HEK293 (cell line): Measurements from ENCODE around the gene LRFN2.
A peak's percentile ranks its signal among the peaks of the same experiment; 100 is the strongest.

Source experiments
- CTCF ChIA-PET: fragments of 350-600 bp; formaldehyde crosslinking; extraction: SDS; loops from one replicate; lab custom pipeline; 2021; ENCODE audit warnings: antibody characterized with exemption; lab: Yijun Ruan, JAX
- POLR2A ChIA-PET: fragments of 300-600 bp; formaldehyde crosslinking; extraction: SDS; loops from one replicate; lab custom pipeline; 2020; ENCODE audit warnings: antibody characterized with exemption, inconsistent platforms; lab: Yijun Ruan, JAX
- H3K27ac ChIP-seq: fragments of 200-500 bp; sonication (Bioruptor generic); 2 replicates; pipeline ENCODE4 v1.5.1; 2014; ENCODE audit warnings: low read depth, low read length, control low read depth, inconsistent platforms; ENCODE audit errors: extremely low read depth
- H3K36me3 ChIP-seq, 2 experiments: fragments of 200-500 bp in 1 of 2; sonication (Bioruptor generic) in 1 of 2; 1 replicate in 1 of 2; 2 replicates in 1 of 2; pipeline ENCODE4 v1.5.1; 2014 to 2017; ENCODE audit warnings: inconsistent platforms in 2 of 2, low read length in 2 of 2; ENCODE audit not compliant: control insufficient read depth in 2 of 2, insufficient read depth in 1 of 2
- H3K4me1 ChIP-seq: fragments of 200-500 bp; sonication (Bioruptor generic); 2 replicates; pipeline ENCODE4 v1.5.1; 2014; ENCODE audit warnings: mild to moderate bottlenecking, low read length, inconsistent platforms; ENCODE audit not compliant: control insufficient read depth, insufficient read depth
- H3K4me3 ChIP-seq: 2 replicates; pipeline ENCODE4 v1.5.1; 2011; ENCODE audit warnings: low read depth, mild to moderate bottlenecking, control low read depth, low read length, moderate library complexity
- H3K9me3 ChIP-seq: fragments of 200-500 bp; sonication (Bioruptor generic); 2 replicates; pipeline ENCODE4 v1.5.1; 2014; ENCODE audit warnings: low read depth, low read length, inconsistent platforms; ENCODE audit not compliant: control insufficient read depth, insufficient read depth
- GLIS1 ChIP-seq: fragments of 450-650 bp; formaldehyde crosslinking; IDR thresholded peaks from 2 replicates; pipeline ENCODE4 v1.5.1; 2016; ENCODE audit warnings: missing biosample characterization, missing genetic modification characterization
- HOXD13 ChIP-seq: sonication (generic); formaldehyde crosslinking; IDR thresholded peaks from 2 replicates; pipeline ENCODE4 v1.8.0; 2022; ENCODE audit warnings: missing genetic modification reagents, borderline replicate concordance
- KLF1 ChIP-seq: fragments of 450-650 bp; formaldehyde crosslinking; IDR thresholded peaks from 2 replicates; pipeline ENCODE4 v1.5.1; 2016; ENCODE audit warnings: missing biosample characterization, missing genetic modification characterization
- REPIN1 ChIP-seq: fragments of 450-650 bp; formaldehyde crosslinking; IDR thresholded peaks from 2 replicates; pipeline ENCODE4 v1.5.1; 2017; ENCODE audit warnings: missing biosample characterization, missing genetic modification characterization, low read depth
- SP7 ChIP-seq: fragments of 450-650 bp; formaldehyde crosslinking; IDR thresholded peaks from 2 replicates; pipeline ENCODE4 v1.5.1; 2016; ENCODE audit warnings: missing biosample characterization, missing genetic modification characterization
- ZFHX2 ChIP-seq: fragments of 450-650 bp; formaldehyde crosslinking; conservative IDR thresholded peaks from 2 replicates; pipeline ENCODE4 v1.5.1; 2016; ENCODE audit warnings: missing biosample characterization, missing genetic modification characterization
- ZNF138 ChIP-seq: fragments of 450-650 bp; formaldehyde crosslinking; IDR thresholded peaks from 2 replicates; pipeline ENCODE4 v1.5.1; 2016; ENCODE audit warnings: missing biosample characterization, missing genetic modification characterization, borderline replicate concordance
- ZNF175 ChIP-seq: fragments of 450-650 bp; formaldehyde crosslinking; IDR thresholded peaks from 2 replicates; pipeline ENCODE4 v1.5.1; 2016; ENCODE audit warnings: missing biosample characterization, missing genetic modification characterization
- ZNF223 ChIP-seq: fragments of 450-650 bp; formaldehyde crosslinking; IDR thresholded peaks from 2 replicates; pipeline ENCODE4 v1.5.1; 2016; ENCODE audit warnings: missing biosample characterization, missing genetic modification characterization
- ZNF24 ChIP-seq: fragments of 450-650 bp; formaldehyde crosslinking; IDR thresholded peaks from 2 replicates; pipeline ENCODE4 v1.5.1; 2016; ENCODE audit warnings: missing biosample characterization, missing genetic modification characterization
- ZNF248 ChIP-seq: fragments of 450-650 bp; formaldehyde crosslinking; IDR thresholded peaks from 2 replicates; pipeline ENCODE4 v1.5.1; 2017; ENCODE audit warnings: missing biosample characterization, missing genetic modification characterization
- ZNF423 ChIP-seq: fragments of 450-650 bp; formaldehyde crosslinking; IDR thresholded peaks from 2 replicates; pipeline ENCODE4 v1.5.1; 2016; ENCODE audit warnings: missing biosample characterization, missing genetic modification characterization
- ZNF529 ChIP-seq: fragments of 450-650 bp; formaldehyde crosslinking; IDR thresholded peaks from 2 replicates; pipeline ENCODE4 v1.5.1; 2017; ENCODE audit warnings: missing genetic modification characterization, missing biosample characterization; ENCODE audit not compliant: insufficient replicate concordance
- ZNF549 ChIP-seq: fragments of 450-650 bp; IDR thresholded peaks from 2 replicates; pipeline ENCODE4 v1.5.1; 2018; ENCODE audit warnings: missing biosample characterization, missing genetic modification characterization, mild to moderate bottlenecking, inconsistent platforms, moderate library complexity
- ZNF555 ChIP-seq: fragments of 450-650 bp; formaldehyde crosslinking; conservative IDR thresholded peaks from 2 replicates; pipeline ENCODE4 v1.5.1; 2017; ENCODE audit warnings: missing biosample characterization, mild to moderate bottlenecking, missing genetic modification characterization, inconsistent platforms
- ZNF596 ChIP-seq: fragments of 450-650 bp; IDR thresholded peaks from 2 replicates; pipeline ENCODE4 v1.5.0; 2018; ENCODE audit warnings: missing biosample characterization, mild to moderate bottlenecking, missing genetic modification characterization, moderate library complexity
- ZNF600 ChIP-seq: fragments of 450-650 bp; formaldehyde crosslinking; IDR thresholded peaks from 2 replicates; pipeline ENCODE4 v1.5.1; 2016; ENCODE audit warnings: missing biosample characterization, missing genetic modification characterization
- ZNF610 ChIP-seq: fragments of 450-650 bp; formaldehyde crosslinking; IDR thresholded peaks from 2 replicates; pipeline ENCODE4 v1.5.1; 2016; ENCODE audit warnings: missing biosample characterization, missing genetic modification characterization, borderline replicate concordance
- ZNF707 ChIP-seq: fragments of 450-650 bp; formaldehyde crosslinking; IDR thresholded peaks from 2 replicates; pipeline ENCODE4 v1.5.1; 2016; ENCODE audit warnings: missing biosample characterization, missing genetic modification characterization
- ZNF76 ChIP-seq: fragments of 450-650 bp; formaldehyde crosslinking; IDR thresholded peaks from 2 replicates; pipeline ENCODE4; 2016; ENCODE audit warnings: low read depth, missing biosample characterization, missing genetic modification characterization, borderline replicate concordance
- TF ChIP-seq, protein P1 (sequence below): fragments of 450-650 bp; formaldehyde crosslinking; IDR thresholded peaks from 2 replicates; pipeline ENCODE4 v1.5.1; 2016; ENCODE audit warnings: missing biosample characterization, missing genetic modification characterization
- TF ChIP-seq, protein P2 (sequence below): fragments of 450-650 bp; formaldehyde crosslinking; IDR thresholded peaks from 2 replicates; pipeline ENCODE4 v1.5.1; 2017; ENCODE audit warnings: missing biosample characterization, missing genetic modification characterization
- TF ChIP-seq, protein P3 (sequence below): fragments of 450-650 bp; formaldehyde crosslinking; IDR thresholded peaks from 2 replicates; pipeline ENCODE4 v1.5.1; 2016; ENCODE audit warnings: missing biosample characterization, missing genetic modification characterization
- TF ChIP-seq, protein P4 (sequence below): fragments of 450-650 bp; formaldehyde crosslinking; IDR thresholded peaks from 2 replicates; pipeline ENCODE4 v1.5.1; 2016; ENCODE audit warnings: missing biosample characterization, missing genetic modification characterization
- TF ChIP-seq, protein P5 (sequence below): fragments of 450-650 bp; formaldehyde crosslinking; IDR thresholded peaks from 2 replicates; pipeline ENCODE4 v1.5.1; 2016; ENCODE audit warnings: missing biosample characterization, missing genetic modification characterization
- TF ChIP-seq, protein P6 (sequence below): fragments of 450-650 bp; formaldehyde crosslinking; IDR thresholded peaks from 2 replicates; pipeline ENCODE4 v1.5.1; 2016; ENCODE audit warnings: missing biosample characterization, missing genetic modification characterization

The LRFN2 gene

DNA sequence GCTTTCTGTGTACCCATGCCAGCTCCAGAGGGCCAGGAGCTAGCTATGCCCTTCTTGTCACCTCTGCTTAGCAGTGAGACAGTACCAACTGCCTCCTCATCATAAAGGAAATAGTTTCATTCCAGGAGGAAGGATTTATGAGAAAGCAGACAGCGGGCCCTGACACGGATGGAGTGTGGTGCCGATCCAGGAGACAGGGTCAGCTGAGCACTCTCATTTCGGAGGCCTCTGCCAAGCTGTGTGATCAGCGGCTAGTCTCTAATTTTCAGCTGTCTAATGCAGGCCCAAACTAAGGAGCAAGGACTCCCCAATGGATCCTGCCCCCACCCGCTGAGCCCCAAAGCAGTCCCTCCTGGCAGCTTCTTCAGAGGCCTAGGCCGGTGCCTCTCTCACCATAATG, 103.1 kb downstream of the LRFN2 start (continued):
- no peak for TF ChIP-seq ZNF707
- TF ChIP-seq, protein P1, sequence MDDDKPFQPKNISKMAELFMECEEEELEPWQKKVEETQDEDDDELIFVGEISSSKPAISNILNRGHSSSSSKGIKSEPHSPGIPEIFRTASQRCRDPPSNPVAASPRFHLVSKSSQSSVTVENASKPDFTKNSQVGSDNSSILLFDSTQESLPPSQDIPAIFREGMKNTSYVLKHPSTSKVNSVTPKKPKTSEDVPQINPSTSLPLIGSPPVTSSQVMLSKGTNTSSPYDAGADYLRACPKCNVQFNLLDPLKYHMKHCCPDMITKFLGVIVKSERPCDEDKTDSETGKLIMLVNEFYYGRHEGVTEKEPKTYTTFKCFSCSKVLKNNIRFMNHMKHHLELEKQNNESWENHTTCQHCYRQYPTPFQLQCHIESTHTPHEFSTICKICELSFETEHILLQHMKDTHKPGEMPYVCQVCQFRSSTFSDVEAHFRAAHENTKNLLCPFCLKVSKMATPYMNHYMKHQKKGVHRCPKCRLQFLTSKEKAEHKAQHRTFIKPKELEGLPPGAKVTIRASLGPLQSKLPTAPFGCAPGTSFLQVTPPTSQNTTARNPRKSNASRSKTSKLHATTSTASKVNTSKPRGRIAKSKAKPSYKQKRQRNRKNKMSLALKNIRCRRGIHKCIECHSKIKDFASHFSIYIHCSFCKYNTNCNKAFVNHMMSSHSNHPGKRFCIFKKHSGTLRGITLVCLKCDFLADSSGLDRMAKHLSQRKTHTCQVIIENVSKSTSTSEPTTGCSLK (tag by site-specific recombination) = no peak
- no peak for TF ChIP-seq ZNF596 (tag by site-specific recombination)
- TF ChIP-seq ZNF175 = no peak
- TF ChIP-seq, protein P2, sequence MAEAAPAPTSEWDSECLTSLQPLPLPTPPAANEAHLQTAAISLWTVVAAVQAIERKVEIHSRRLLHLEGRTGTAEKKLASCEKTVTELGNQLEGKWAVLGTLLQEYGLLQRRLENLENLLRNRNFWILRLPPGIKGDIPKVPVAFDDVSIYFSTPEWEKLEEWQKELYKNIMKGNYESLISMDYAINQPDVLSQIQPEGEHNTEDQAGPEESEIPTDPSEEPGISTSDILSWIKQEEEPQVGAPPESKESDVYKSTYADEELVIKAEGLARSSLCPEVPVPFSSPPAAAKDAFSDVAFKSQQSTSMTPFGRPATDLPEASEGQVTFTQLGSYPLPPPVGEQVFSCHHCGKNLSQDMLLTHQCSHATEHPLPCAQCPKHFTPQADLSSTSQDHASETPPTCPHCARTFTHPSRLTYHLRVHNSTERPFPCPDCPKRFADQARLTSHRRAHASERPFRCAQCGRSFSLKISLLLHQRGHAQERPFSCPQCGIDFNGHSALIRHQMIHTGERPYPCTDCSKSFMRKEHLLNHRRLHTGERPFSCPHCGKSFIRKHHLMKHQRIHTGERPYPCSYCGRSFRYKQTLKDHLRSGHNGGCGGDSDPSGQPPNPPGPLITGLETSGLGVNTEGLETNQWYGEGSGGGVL (tag by site-specific recombination) = no peak
- TF ChIP-seq ZNF76 (tag by site-specific recombination) = no peak
- TF ChIP-seq REPIN1 = no peak
- TF ChIP-seq, protein P3, sequence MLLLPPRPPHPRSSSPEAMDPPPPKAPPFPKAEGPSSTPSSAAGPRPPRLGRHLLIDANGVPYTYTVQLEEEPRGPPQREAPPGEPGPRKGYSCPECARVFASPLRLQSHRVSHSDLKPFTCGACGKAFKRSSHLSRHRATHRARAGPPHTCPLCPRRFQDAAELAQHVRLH = no peak
- TF ChIP-seq GLIS1 (tag by site-specific recombination) = no peak
- no peak for TF ChIP-seq ZNF549 (tag by site-specific recombination)

DNA sequence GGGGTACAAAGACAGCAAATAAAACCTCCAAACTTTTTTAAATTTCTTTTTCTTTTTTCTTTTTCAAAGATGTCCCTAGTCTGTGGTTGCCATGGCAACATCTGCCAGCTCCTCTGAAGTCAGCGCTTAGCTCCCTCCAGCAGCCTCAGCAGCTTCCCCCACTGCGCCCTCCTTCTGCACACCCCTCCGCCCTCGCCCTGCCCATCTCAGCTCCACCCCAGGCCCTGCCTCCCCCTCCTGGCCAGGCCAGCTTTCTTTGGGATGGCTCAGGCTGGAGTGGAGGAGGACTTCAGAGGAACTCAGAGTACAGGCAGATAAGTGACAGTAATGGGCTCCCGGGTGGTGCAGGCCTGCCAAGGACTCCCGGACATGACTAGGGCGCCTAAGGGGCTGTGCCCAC, 104.6 kb downstream of the LRFN2 start:
- Histone ChIP-seq H3K36me3 (no peaks in the 10 kb centered on the region), H3K4me3 (no peak overlapping the region), H3K4me1 (peaks cover 6% of the 10 kb centered on the region), H3K9me3 (no peaks in the 10 kb centered on the region), H3K27ac (no peak overlapping the region)
- CTCF ChIA-PET = no interaction called here
- POLR2A ChIA-PET = no interaction called here
- TF ChIP-seq, protein P2 (tag by site-specific recombination) = 0 out of 2 replicates have a peak, but pooled peaks have one; percentile 16
- TF ChIP-seq, protein P4, sequence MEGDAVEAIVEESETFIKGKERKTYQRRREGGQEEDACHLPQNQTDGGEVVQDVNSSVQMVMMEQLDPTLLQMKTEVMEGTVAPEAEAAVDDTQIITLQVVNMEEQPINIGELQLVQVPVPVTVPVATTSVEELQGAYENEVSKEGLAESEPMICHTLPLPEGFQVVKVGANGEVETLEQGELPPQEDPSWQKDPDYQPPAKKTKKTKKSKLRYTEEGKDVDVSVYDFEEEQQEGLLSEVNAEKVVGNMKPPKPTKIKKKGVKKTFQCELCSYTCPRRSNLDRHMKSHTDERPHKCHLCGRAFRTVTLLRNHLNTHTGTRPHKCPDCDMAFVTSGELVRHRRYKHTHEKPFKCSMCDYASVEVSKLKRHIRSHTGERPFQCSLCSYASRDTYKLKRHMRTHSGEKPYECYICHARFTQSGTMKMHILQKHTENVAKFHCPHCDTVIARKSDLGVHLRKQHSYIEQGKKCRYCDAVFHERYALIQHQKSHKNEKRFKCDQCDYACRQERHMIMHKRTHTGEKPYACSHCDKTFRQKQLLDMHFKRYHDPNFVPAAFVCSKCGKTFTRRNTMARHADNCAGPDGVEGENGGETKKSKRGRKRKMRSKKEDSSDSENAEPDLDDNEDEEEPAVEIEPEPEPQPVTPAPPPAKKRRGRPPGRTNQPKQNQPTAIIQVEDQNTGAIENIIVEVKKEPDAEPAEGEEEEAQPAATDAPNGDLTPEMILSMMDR = no peak
- TF ChIP-seq HOXD13 (no peak), ZNF600 (no peak), ZNF24 (tag by site-specific recombination) (no peak), ZFHX2 (peak; percentile 36), ZNF248 (tag by site-specific recombination) (no peak), ZNF555 (no peak), KLF1 (tag by site-specific recombination) (peak; percentile 35), ZNF223 (no peak), ZNF138 (tag by site-specific recombination) (no peak), SP7 (tag by site-specific recombination) (no peak), ZNF610 (tag by site-specific recombination) (no peak), ZNF423 (no peak), ZNF529 (tag by site-specific recombination) (no peak)
- TF ChIP-seq, protein P5, sequence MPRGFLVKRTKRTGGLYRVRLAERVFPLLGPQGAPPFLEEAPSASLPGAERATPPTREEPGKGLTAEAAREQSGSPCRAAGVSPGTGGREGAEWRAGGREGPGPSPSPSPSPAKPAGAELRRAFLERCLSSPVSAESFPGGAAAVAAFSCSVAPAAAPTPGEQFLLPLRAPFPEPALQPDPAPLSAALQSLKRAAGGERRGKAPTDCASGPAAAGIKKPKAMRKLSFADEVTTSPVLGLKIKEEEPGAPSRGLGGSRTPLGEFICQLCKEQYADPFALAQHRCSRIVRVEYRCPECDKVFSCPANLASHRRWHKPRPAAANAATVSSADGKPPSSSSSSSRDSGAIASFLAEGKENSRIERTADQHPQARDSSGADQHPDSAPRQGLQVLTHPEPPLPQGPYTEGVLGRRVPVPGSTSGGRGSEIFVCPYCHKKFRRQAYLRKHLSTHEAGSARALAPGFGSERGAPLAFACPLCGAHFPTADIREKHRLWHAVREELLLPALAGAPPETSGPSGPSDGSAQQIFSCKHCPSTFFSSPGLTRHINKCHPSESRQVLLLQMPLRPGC (tag by site-specific recombination) = no peak
- TF ChIP-seq, protein P6, sequence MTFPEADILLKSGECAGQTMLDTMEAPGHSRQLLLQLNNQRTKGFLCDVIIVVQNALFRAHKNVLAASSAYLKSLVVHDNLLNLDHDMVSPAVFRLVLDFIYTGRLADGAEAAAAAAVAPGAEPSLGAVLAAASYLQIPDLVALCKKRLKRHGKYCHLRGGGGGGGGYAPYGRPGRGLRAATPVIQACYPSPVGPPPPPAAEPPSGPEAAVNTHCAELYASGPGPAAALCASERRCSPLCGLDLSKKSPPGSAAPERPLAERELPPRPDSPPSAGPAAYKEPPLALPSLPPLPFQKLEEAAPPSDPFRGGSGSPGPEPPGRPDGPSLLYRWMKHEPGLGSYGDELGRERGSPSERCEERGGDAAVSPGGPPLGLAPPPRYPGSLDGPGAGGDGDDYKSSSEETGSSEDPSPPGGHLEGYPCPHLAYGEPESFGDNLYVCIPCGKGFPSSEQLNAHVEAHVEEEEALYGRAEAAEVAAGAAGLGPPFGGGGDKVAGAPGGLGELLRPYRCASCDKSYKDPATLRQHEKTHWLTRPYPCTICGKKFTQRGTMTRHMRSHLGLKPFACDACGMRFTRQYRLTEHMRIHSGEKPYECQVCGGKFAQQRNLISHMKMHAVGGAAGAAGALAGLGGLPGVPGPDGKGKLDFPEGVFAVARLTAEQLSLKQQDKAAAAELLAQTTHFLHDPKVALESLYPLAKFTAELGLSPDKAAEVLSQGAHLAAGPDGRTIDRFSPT = no peak
